IMR-90 (cell line): ENCODE data around the gene RHBDF2. TPM values are rescaled to one million over a fixed set of nuclear protein-coding genes. Genes with fewer than 3 reads are reported as not detected.

Source experiments
- ATAC-seq: fragments of 200-7000 bp; cut with Tn5 transposase; 2 replicates; pipeline ENCODE4 v1.9.1; 2020; ENCODE audit warnings: low read depth, mild to moderate bottlenecking, moderate library complexity
- BruUV-seq: library from RNA; stranded (reverse); fragments of 400-500 nt; replicated peaks from 2 replicates; lab custom pipeline; 2021; lab: Mats Ljungman, UMichigan
- CTCF ChIA-PET: fragments of 300-600 bp; formaldehyde crosslinking; extraction: SDS; loops from one replicate; lab custom pipeline; 2021; ENCODE audit warnings: antibody characterized with exemption; lab: Yijun Ruan, JAX
- POLR2A ChIA-PET: fragments of 300-600 bp; sonication (Branson Sonifier 250); formaldehyde crosslinking; loops from one replicate; lab custom pipeline; 2022; ENCODE audit warnings: antibody characterized with exemption; ENCODE audit not compliant: unreplicated experiment; lab: Charles Lee
- DNase-seq: peaks from one replicate; pipeline ENCODE4 v3.0.0; 2013
- H2AFZ ChIP-seq: replicated peaks from 2 replicates; pipeline ENCODE3; 2013; ENCODE audit warnings: low read length, mild to moderate bottlenecking; ENCODE audit not compliant: poor library complexity
- H2AK5ac ChIP-seq: 2 replicates; pipeline ENCODE4 v1.6.1; 2013; ENCODE audit warnings: low read depth, low read length, inconsistent platforms
- H2AK9ac ChIP-seq: replicated peaks from 2 replicates; pipeline ENCODE3; 2013; ENCODE audit warnings: mild to moderate bottlenecking, low read depth, low read length, moderate library complexity; ENCODE audit not compliant: poor library complexity
- H2BK120ac ChIP-seq: 2 replicates; pipeline ENCODE4 v1.6.1; 2013; ENCODE audit warnings: low read depth, low read length, inconsistent platforms
- H2BK15ac ChIP-seq: 3 replicates; pipeline ENCODE4 v1.6.1; 2013; ENCODE audit warnings: low read depth, low read length, inconsistent platforms
- H2BK20ac ChIP-seq: 2 replicates; pipeline ENCODE4 v1.6.1; 2013; ENCODE audit warnings: low read depth, mild to moderate bottlenecking, inconsistent platforms, low read length, moderate library complexity
- H2BK5ac ChIP-seq: 2 replicates; pipeline ENCODE4 v1.6.1; 2013; ENCODE audit warnings: mild to moderate bottlenecking, low read depth, low read length, inconsistent platforms; ENCODE audit not compliant: poor library complexity, severe bottlenecking
- H3K14ac ChIP-seq: replicated peaks from 2 replicates; pipeline ENCODE4 v1.6.1; 2013; ENCODE audit warnings: low read depth, low read length, inconsistent platforms
- H3K18ac ChIP-seq: 2 replicates; pipeline ENCODE4 v1.6.1; 2013; ENCODE audit warnings: low read depth, low read length, control low read depth
- H3K23ac ChIP-seq: 2 replicates; pipeline ENCODE4 v1.6.1; 2013; ENCODE audit warnings: low read depth, low read length, inconsistent platforms
- H3K27ac ChIP-seq: 2 replicates; pipeline ENCODE4 v1.5.1; 2013; ENCODE audit warnings: mild to moderate bottlenecking, control low read depth, low read length; ENCODE audit not compliant: insufficient read depth
- H3K27me3 ChIP-seq: 2 replicates; pipeline ENCODE4 v1.6.1; 2013; ENCODE audit warnings: low read length; ENCODE audit not compliant: control insufficient read depth, insufficient read depth
- H3K36me3 ChIP-seq: 2 replicates; pipeline ENCODE4 v1.6.1; 2013; ENCODE audit warnings: low read length, mixed read lengths; ENCODE audit not compliant: control insufficient read depth, insufficient read depth
- H3K4ac ChIP-seq: 2 replicates; pipeline ENCODE4 v1.6.1; 2013; ENCODE audit warnings: low read depth, low read length, inconsistent platforms
- H3K4me1 ChIP-seq: 2 replicates; pipeline ENCODE4 v1.6.1; 2013; ENCODE audit warnings: low read length, mixed read lengths; ENCODE audit not compliant: control insufficient read depth, insufficient read depth
- H3K4me2 ChIP-seq: 2 replicates; pipeline ENCODE4 v1.6.1; 2013; ENCODE audit warnings: low read depth, mild to moderate bottlenecking, control low read depth, low read length, moderate library complexity
- H3K4me3 ChIP-seq: 2 replicates; pipeline ENCODE4 v1.5.1; 2013; ENCODE audit warnings: low read depth, mild to moderate bottlenecking, control low read depth, low read length, moderate library complexity; ENCODE audit not compliant: insufficient read depth
- H3K56ac ChIP-seq: 2 replicates; pipeline ENCODE4 v1.6.1; 2013; ENCODE audit warnings: low read length, inconsistent platforms; ENCODE audit not compliant: insufficient read depth; ENCODE audit errors: extremely low read depth
- H3K79me1 ChIP-seq, 2 experiments: 2 replicates each; pipeline ENCODE4 v1.6.1; 2013; ENCODE audit warnings: low read length in 2 of 2, inconsistent platforms in 1 of 2, low read depth in 1 of 2
- H3K9ac ChIP-seq: 2 replicates; pipeline ENCODE4 v1.6.1; 2013; ENCODE audit warnings: low read depth, low read length, control low read depth
- H3K9me1 ChIP-seq: 2 replicates; pipeline ENCODE4 v1.6.1; 2013; ENCODE audit warnings: low read length, inconsistent platforms; ENCODE audit not compliant: insufficient read depth
- H3K9me3 ChIP-seq: 2 replicates; pipeline ENCODE4 v1.6.1; 2013; ENCODE audit warnings: low read length; ENCODE audit not compliant: control insufficient read depth, insufficient read depth
- H4K20me1 ChIP-seq: 2 replicates; pipeline ENCODE4 v1.6.1; 2013; ENCODE audit warnings: low read length, inconsistent platforms; ENCODE audit not compliant: insufficient read depth
- H4K5ac ChIP-seq: 2 replicates; pipeline ENCODE4 v1.6.1; 2013; ENCODE audit warnings: mild to moderate bottlenecking, low read depth, low read length, control low read depth
- H4K8ac ChIP-seq, 2 experiments: 2 replicates each; pipeline ENCODE4 v1.6.1; 2013; ENCODE audit warnings: low read depth in 2 of 2, low read length in 2 of 2, control low read depth in 1 of 2, inconsistent platforms in 1 of 2
- H4K91ac ChIP-seq: 2 replicates; pipeline ENCODE4 v1.6.1; 2013; ENCODE audit warnings: low read depth, low read length, inconsistent platforms; ENCODE audit not compliant: insufficient read depth
- ELK1 ChIP-seq: fragments of 150-350 bp; IDR thresholded peaks from 2 replicates; pipeline ENCODE4 v1.6.1; 2016; ENCODE audit warnings: low read depth, mild to moderate bottlenecking, low read length, moderate library complexity, borderline replicate concordance
- FOS ChIP-seq: fragments of 150-350 bp; IDR thresholded peaks from 2 replicates; pipeline ENCODE4 v1.6.1; 2016; ENCODE audit warnings: low read depth, low read length
- POLR2A ChIP-seq: IDR thresholded peaks from 2 replicates; pipeline ENCODE4 v1.6.1; 2012; ENCODE audit warnings: mild to moderate bottlenecking, low read depth, low read length
- WGBS, 2 experiments: methylation state at CpG; one replicate each; pipeline versions ENCODE4 v1.1.5 to v1.1.7; 2013; ENCODE audit warnings: missing lambda C conversion rate in 2 of 2; ENCODE audit not compliant: insufficient read length in 1 of 2; ENCODE audit errors: extremely low coverage in 2 of 2; 5-methylcytosine and 5-hydroxymethylcytosine counted together
- dilution Hi-C: fragments of 300-500 bp; cut with HindIII; formaldehyde crosslinking; loops from one replicate; pipeline ENCODE4 v1.14.3; 2018; ENCODE audit warnings: low sequenced_read_pairs; ENCODE audit not compliant: unreplicated experiment
- in situ Hi-C: fragments of 300-500 bp; cut with MboI; formaldehyde crosslinking; loops from 3 replicates; pipeline ENCODE4 v1.14.3; 2019; ENCODE audit warnings: low sequenced_read_pairs, inconsistent platforms, mixed read lengths
- intact Hi-C: fragments of 100-400 bp; cut with micrococcal nuclease; formaldehyde crosslinking; loops from 2 replicates; pipeline ENCODE4 v1.10.0; 2022
- polyA plus RNA-seq, 3 experiments: library from polyadenylated mRNA; depleted of rRNA; stranded (reverse); fragments of >200 nt; gene quantifications; 2 replicates each; pipeline ENCODE4 v1.2.3, GENCODE V29; 2012; ENCODE audit warnings: low replicate concordance in 1 of 3
- total RNA-seq: library from RNA; depleted of rRNA; stranded (reverse); fragments of >200 nt; gene quantifications from 2 replicates; pipeline ENCODE4 v1.2.3, GENCODE V29; 2012

RHBDF2 gene
- total and polyA plus RNA-seq, 2 of the 4 experiments (the other 2 are of a cell fraction) = 1.3 to 8.3 TPM

- Histone ChIP-seq H2BK15ac (no peak overlapping the region), H2AK5ac (no peak overlapping the region), H4K8ac (no peak overlapping the region), H3K36me3 (peaks cover 4% of the 10 kb centered on the region; the same call in 1 of the 2 replicates), H3K27ac (no peak overlapping the region), H4K20me1 (peaks cover 78% of the 10 kb centered on the region), H2AK9ac (no peak overlapping the region), H3K9me3 (no peaks in the 10 kb centered on the region), H2BK120ac (no peak overlapping the region), H4K91ac (no peak overlapping the region), H3K18ac (no peak overlapping the region), H2AFZ (no peak overlapping the region), H3K9me1 (peaks cover 27% of the 10 kb centered on the region), H3K56ac (no peak overlapping the region), H3K4me3 (no peak overlapping the region), H2BK5ac (no peak overlapping the region), H2BK20ac (no peak overlapping the region), H3K27me3 (no peaks in the 10 kb centered on the region), H4K5ac (no peak overlapping the region), H3K23ac (no peak overlapping the region), H3K9ac (no peak overlapping the region), H3K14ac (no peak overlapping the region), H3K4ac (no peak overlapping the region), H3K4me2 (no peak overlapping the region), H3K79me1 (peaks cover 42 to 84% of the 10 kb centered on the region in 2 experiments), H3K4me1 (peaks cover 15% of the 10 kb centered on the region)
- in situ Hi-C loops (no loop called here), dilution Hi-C loops (no loop called here), intact Hi-C loops (no loop called here)
- no TSS peak for BruUV-seq
- CTCF ChIA-PET = no interaction called here
- ATAC-seq (no peak), DNase-seq (no peak)
- 83% methylated on average over 1 of the region's 6 CpGs; no CpG with 5 or more reads in 1 of the 2 experiments for WGBS, 2 experiments
- POLR2A ChIA-PET = no interaction called here
- TF ChIP-seq FOS = no peak
- no peak for TF ChIP-seq ELK1
- TF ChIP-seq POLR2A = no peak
These were observed 69.2 kb downstream of the RHBDF2 start for GRCh38 chr17:76432004-76432403.
